IMR-90 (cell line): ENCODE data around the gene DNMT3A. TPM values are rescaled to one million over a fixed set of nuclear protein-coding genes. Genes with fewer than 3 reads are reported as not detected.

Source experiments
- BHLHE40 ChIP-seq: fragments of 150-350 bp; IDR thresholded peaks from 2 replicates; pipeline ENCODE4 v1.6.1; 2016; ENCODE audit warnings: mild to moderate bottlenecking, low read depth, low read length
- polyA plus RNA-seq, 3 experiments: library from polyadenylated mRNA; depleted of rRNA; stranded (reverse); fragments of >200 nt; gene quantifications; 2 replicates each; pipeline ENCODE4 v1.2.3, GENCODE V29; 2012; ENCODE audit warnings: low replicate concordance in 1 of 3
- total RNA-seq: library from RNA; depleted of rRNA; stranded (reverse); fragments of >200 nt; gene quantifications from 2 replicates; pipeline ENCODE4 v1.2.3, GENCODE V29; 2012
- TF ChIP-seq, protein P1 (sequence below): conservative IDR thresholded peaks from 2 replicates; pipeline ENCODE4 v1.5.1; 2012; ENCODE audit warnings: mild to moderate bottlenecking, low read depth, low read length, improper control_type of control experiment
- TF ChIP-seq, protein P2 (sequence below): fragments of 150-350 bp; IDR thresholded peaks from 2 replicates; pipeline ENCODE4 v1.6.1; 2016; ENCODE audit warnings: low read depth, mild to moderate bottlenecking, low read length, moderate library complexity, borderline replicate concordance

The DNMT3A gene
- total and polyA plus RNA-seq, 2 of the 4 experiments (the other 2 are of a cell fraction), result 4.4 to 9.7 TPM

DNA sequence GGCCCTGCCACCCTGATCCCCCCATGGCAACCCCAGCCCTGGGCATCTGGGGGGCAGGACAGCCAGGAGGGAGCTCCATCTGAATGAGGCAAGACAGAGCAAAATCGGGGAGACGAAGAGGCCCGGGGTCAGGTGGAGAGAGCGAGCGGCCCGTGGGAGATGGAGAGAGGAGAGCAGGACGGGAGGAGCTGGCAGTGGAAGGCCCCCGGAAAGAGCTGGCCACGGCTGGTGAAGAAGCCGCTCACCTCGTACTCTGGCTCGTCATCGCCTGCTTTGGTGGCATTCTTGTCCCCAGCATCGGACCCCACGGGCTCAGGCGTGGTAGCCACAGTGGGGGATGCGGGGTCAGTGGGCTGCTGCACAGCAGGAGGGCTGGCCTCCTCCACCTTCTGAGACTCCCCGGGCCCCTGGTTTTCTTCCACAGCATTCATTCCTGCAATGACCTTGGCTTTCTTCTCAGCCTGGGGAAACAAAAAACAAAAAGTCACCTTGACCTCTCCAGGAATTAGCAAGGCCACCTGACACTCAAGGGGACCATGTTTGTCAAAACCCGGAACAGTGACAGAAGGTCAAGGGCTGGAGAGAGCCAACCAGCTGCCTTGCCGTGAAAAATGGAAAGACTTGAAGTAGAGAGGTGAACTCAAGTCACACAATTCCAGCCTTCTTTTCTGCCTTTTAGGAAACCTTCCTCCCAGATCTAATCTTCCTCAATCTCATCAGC, 93.8 kb downstream of the DNMT3A start (continued):
- TF ChIP-seq, protein P1, sequence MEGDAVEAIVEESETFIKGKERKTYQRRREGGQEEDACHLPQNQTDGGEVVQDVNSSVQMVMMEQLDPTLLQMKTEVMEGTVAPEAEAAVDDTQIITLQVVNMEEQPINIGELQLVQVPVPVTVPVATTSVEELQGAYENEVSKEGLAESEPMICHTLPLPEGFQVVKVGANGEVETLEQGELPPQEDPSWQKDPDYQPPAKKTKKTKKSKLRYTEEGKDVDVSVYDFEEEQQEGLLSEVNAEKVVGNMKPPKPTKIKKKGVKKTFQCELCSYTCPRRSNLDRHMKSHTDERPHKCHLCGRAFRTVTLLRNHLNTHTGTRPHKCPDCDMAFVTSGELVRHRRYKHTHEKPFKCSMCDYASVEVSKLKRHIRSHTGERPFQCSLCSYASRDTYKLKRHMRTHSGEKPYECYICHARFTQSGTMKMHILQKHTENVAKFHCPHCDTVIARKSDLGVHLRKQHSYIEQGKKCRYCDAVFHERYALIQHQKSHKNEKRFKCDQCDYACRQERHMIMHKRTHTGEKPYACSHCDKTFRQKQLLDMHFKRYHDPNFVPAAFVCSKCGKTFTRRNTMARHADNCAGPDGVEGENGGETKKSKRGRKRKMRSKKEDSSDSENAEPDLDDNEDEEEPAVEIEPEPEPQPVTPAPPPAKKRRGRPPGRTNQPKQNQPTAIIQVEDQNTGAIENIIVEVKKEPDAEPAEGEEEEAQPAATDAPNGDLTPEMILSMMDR, result no peak
- TF ChIP-seq BHLHE40, result no peak
- TF ChIP-seq, protein P2, sequence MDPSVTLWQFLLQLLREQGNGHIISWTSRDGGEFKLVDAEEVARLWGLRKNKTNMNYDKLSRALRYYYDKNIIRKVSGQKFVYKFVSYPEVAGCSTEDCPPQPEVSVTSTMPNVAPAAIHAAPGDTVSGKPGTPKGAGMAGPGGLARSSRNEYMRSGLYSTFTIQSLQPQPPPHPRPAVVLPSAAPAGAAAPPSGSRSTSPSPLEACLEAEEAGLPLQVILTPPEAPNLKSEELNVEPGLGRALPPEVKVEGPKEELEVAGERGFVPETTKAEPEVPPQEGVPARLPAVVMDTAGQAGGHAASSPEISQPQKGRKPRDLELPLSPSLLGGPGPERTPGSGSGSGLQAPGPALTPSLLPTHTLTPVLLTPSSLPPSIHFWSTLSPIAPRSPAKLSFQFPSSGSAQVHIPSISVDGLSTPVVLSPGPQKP, result no peak
